ENCODE results near the gene PITX3. TPM values are rescaled to one million over a fixed set of nuclear protein-coding genes. Genes with fewer than 3 reads are reported as not detected.

The PITX3 gene
- total and polyA plus RNA-seq, 2 experiments from 2014 or later = 0.34 TPM; not detected in 1

GRCh38 chr10:102236006-102236405 is 5.3 kb downstream of the PITX3 start (continued):
- TF ChIP-seq, protein P1, sequence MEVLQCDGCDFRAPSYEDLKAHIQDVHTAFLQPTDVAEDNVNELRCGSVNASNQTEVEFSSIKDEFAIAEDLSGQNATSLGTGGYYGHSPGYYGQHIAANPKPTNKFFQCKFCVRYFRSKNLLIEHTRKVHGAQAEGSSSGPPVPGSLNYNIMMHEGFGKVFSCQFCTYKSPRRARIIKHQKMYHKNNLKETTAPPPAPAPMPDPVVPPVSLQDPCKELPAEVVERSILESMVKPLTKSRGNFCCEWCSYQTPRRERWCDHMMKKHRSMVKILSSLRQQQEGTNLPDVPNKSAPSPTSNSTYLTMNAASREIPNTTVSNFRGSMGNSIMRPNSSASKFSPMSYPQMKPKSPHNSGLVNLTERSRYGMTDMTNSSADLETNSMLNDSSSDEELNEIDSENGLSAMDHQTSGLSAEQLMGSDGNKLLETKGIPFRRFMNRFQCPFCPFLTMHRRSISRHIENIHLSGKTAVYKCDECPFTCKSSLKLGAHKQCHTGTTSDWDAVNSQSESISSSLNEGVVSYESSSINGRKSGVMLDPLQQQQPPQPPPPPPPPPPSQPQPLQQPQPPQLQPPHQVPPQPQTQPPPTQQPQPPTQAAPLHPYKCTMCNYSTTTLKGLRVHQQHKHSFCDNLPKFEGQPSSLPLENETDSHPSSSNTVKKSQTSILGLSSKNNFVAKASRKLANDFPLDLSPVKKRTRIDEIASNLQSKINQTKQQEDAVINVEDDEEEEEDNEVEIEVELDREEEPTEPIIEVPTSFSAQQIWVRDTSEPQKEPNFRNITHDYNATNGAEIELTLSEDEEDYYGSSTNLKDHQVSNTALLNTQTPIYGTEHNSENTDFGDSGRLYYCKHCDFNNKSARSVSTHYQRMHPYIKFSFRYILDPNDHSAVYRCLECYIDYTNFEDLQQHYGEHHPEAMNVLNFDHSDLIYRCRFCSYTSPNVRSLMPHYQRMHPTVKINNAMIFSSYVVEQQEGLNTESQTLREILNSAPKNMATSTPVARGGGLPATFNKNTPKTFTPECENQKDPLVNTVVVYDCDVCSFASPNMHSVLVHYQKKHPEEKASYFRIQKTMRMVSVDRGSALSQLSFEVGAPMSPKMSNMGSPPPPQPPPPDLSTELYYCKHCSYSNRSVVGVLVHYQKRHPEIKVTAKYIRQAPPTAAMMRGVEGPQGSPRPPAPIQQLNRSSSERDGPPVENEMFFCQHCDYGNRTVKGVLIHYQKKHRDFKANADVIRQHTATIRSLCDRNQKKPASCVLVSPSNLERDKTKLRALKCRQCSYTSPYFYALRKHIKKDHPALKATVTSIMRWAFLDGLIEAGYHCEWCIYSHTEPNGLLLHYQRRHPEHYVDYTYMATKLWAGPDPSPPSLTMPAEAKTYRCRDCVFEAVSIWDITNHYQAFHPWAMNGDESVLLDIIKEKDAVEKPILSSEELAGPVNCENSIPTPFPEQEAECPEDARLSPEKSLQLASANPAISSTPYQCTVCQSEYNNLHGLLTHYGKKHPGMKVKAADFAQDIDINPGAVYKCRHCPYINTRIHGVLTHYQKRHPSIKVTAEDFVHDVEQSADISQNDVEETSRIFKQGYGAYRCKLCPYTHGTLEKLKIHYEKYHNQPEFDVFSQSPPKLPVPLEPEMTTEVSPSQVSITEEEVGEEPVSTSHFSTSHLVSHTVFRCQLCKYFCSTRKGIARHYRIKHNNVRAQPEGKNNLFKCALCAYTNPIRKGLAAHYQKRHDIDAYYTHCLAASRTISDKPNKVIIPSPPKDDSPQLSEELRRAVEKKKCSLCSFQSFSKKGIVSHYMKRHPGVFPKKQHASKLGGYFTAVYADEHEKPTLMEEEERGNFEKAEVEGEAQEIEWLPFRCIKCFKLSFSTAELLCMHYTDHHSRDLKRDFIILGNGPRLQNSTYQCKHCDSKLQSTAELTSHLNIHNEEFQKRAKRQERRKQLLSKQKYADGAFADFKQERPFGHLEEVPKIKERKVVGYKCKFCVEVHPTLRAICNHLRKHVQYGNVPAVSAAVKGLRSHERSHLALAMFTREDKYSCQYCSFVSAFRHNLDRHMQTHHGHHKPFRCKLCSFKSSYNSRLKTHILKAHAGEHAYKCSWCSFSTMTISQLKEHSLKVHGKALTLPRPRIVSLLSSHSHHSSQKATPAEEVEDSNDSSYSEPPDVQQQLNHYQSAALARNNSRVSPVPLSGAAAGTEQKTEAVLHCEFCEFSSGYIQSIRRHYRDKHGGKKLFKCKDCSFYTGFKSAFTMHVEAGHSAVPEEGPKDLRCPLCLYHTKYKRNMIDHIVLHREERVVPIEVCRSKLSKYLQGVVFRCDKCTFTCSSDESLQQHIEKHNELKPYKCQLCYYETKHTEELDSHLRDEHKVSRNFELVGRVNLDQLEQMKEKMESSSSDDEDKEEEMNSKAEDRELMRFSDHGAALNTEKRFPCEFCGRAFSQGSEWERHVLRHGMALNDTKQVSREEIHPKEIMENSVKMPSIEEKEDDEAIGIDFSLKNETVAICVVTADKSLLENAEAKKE (CRISPR knock-in tag; IDR thresholded peaks at IDR 0.05) = no peak
- TF ChIP-seq, protein P2, sequence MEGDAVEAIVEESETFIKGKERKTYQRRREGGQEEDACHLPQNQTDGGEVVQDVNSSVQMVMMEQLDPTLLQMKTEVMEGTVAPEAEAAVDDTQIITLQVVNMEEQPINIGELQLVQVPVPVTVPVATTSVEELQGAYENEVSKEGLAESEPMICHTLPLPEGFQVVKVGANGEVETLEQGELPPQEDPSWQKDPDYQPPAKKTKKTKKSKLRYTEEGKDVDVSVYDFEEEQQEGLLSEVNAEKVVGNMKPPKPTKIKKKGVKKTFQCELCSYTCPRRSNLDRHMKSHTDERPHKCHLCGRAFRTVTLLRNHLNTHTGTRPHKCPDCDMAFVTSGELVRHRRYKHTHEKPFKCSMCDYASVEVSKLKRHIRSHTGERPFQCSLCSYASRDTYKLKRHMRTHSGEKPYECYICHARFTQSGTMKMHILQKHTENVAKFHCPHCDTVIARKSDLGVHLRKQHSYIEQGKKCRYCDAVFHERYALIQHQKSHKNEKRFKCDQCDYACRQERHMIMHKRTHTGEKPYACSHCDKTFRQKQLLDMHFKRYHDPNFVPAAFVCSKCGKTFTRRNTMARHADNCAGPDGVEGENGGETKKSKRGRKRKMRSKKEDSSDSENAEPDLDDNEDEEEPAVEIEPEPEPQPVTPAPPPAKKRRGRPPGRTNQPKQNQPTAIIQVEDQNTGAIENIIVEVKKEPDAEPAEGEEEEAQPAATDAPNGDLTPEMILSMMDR (conservative IDR thresholded peaks at IDR 0.05; ENCODE audit: low read depth in 2 of 2) = no peak

GRCh38 chr10:102235598-102235920 is 5.8 kb downstream of the PITX3 start:
- Histone ChIP-seq H2AFZ (no peak overlapping the region), H3K4me1 (ENCODE audit: insufficient read depth) (no peaks in the 10 kb centered on the region; the same call in 1 of the 2 replicates), H3K9me2 (ENCODE audit: insufficient read depth) (no peaks in the 10 kb centered on the region), H3F3A (replicated peaks; ENCODE audit: low read depth) (no peaks in the 10 kb centered on the region), H3K27me3 (ENCODE audit: insufficient read depth) (peaks cover 98% of the 10 kb centered on the region), H3K4me3 (no peak overlapping the region), H3K27ac (ENCODE audit: low read depth) (no peak overlapping the region), H3K79me2 (replicated peaks; ENCODE audit: insufficient read depth) (no peaks in the 10 kb centered on the region), H3K36me3 (ENCODE audit: insufficient read depth) (no peaks in the 10 kb centered on the region), H3K4me2 (no peak overlapping the region), H4K20me1 (replicated peaks; ENCODE audit: insufficient read depth) (no peaks in the 10 kb centered on the region; the same call in 1 of the 2 replicates)
- peaks cover 85% of the 10 kb centered on the region for H3K27me3 Mint-ChIP-seq (ENCODE audit: insufficient read depth, low read depth, poor library complexity)
- no peaks in the 10 kb centered on the region for H3K36me3 Mint-ChIP-seq (ENCODE audit: low read depth)
- no peaks in the 10 kb centered on the region for H3K9me3 Mint-ChIP-seq
- no peak for DNase-seq (ENCODE audit: low spot score)
- H3K4me3 Mint-ChIP-seq = no peak overlapping the region
- ATAC-seq = no peak
- H3K4me1 Mint-ChIP-seq = peaks cover 13% of the 10 kb centered on the region
- no peak overlapping the region for H3K27ac Mint-ChIP-seq
- TF ChIP-seq POLR2AphosphoS5 (IDR thresholded peaks at IDR 0.05; ENCODE audit: low read depth) (no peak), EZH2phosphoT487 (IDR thresholded peaks at IDR 0.05; ENCODE audit: unreplicated experiment) (no peak), ETS1 (IDR thresholded peaks at IDR 0.05) (no peak), CREB1 (CRISPR knock-in tag; IDR thresholded peaks at IDR 0.05; ENCODE audit: low read depth) (no peak)
- TF ChIP-seq, protein P2 (conservative IDR thresholded peaks at IDR 0.05; ENCODE audit: low read depth in 2 of 2) = no peak
